ENCODE data around the gene LINGO1.
A peak's percentile ranks its signal among the peaks of the same experiment; 100 is the strongest.

Gene LINGO1

GRCh38 chr15:77613814-77614213, 18.9 kb downstream of the LINGO1 start:
- no peak for DNase-seq

GRCh38 chr15:77612958-77613601, 19.6 kb downstream of the LINGO1 start:
- no peak for DNase-seq

GRCh38 chr15:77611767-77612166, 20.9 kb downstream of the LINGO1 start:
- no peak for DNase-seq

GRCh38 chr15:77610731-77611130, 22.0 kb downstream of the LINGO1 start:
- DNase-seq, result no peak

DNA sequence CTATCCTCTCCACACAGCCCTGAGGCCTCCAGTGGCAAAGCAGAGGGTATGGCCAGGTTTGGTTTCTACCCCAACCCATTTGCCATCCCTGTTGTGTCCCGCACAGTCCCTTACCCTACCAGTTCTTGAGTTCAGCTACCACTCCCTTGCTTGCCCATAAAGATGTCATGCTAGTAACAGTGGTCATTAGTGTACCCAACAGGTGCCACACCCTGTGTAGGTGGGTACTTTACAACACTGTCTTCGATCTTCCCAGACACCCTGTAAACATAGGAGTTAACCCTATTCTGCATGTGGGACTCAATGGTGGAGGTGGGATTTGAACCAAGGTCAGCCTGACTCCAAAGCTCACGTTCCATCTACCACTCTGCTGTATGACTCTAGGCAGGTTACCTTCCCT, 23.2 kb downstream of the LINGO1 start:
- no peak for DNase-seq

- DNase-seq, result no peak
Measured at GRCh38 chr15:77608774-77609173, 23.9 kb downstream of the LINGO1 start.

DNA sequence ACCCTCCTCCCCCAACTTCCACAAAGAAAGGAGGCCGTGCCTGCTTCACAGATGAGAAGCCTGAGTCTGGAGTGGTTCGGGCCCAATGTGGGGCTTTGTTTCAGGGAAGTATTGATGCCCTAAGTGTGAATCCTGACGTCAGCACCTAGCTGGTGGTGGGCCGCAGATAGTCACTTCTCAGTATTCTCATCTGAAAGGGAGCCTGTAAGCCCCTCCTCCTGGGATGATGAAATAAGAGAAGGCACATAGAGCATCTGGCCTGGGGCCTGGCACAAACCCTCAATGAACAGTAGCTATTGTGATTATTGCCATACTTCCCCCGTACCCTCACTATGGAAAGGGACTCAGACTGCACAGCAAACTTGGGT, 24.8 kb downstream of the LINGO1 start:
- no peak for DNase-seq

DNA sequence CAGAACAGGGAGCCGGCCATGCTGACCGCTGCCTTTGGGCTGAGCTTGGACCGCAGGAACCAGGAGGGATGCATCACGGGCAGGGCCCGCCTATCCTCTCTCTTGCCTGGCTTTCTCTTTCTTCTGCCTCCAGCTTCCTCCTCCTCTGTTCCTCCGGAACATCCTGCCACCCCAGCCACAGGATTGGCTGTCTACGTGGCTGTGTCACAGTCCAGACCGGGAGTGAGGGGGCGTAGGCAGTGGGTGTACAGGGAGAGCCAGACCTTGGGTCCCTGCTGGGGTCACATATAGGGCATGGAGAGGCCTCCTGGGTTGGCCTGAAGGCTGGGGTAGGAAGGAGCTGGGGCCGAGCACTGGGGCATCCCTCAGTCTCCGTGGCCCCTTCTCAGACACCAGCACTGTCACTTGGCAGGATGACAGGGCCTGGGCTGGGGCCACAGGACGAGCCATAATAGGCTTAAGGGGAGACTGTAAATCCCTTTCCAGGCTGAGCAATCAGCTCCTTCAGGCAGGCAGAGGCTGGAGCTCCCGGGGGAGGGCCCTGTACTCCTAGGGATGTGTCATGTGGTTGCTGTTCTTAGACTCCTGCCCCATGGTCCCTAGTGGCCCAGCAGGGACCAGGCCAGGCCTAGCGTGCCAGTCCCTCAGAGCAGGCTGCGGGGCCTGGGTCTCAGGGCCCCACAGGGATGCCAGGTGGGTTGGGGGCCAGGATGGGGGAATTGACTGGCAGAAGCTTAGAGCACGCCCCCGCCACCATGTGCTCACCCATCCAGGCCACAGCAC, 25.4 kb downstream of the LINGO1 start:
- DNase-seq, result no peak

GRCh38 chr15:77606142-77607034, 26.3 kb downstream of the LINGO1 start:
- no peak for DNase-seq

GRCh38 chr15:77605547-77605946, 27.2 kb downstream of the LINGO1 start:
- DNase-seq, result no peak

DNA sequence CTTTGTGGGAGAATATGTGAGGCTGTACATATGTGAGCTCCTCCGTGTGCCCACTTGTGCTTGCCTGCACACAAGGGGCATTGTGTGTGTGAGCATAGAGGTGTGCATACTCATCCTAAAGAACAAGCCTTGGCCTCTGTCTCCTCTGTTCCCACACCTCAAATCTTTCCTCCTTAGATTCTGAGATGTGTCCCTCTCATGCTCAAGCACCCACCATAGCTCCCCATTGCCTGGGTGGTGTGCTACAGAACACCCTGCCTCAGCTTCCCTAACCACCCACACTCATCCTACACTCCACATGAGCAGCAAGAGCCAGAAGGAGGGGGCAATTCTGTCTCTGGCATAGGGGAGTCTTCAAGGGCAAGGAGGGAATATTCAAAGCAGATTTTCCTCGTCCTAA, 27.7 kb downstream of the LINGO1 start:
- no peak for DNase-seq

- no peak for DNase-seq
Measured at GRCh38 chr15:77603611-77604336, 28.9 kb downstream of the LINGO1 start.

GRCh38 chr15:77602800-77603199, 29.9 kb downstream of the LINGO1 start:
- DNase-seq, result no peak

DNA sequence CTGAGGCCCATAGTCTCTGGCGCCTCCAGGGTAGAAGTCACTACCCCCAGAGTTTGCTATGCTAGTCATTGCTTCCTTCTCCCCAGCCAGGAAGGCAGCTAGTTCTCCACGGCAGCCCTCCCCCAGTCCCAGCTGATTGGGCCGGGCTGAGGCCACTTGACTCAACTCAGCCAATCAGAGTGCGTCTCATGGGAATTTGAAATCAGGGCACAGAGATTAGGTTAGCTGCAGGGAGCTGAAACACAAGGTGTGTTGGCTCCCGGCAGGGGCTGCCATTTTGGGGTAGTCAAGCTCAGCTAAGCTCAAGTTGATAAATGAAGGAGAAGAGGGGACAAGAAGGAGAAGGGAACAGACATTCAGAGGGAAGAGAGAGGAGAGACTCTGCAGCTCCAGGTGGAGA, 32.8 kb downstream of the LINGO1 start:
- peak; percentile 24 for DNase-seq

DNA sequence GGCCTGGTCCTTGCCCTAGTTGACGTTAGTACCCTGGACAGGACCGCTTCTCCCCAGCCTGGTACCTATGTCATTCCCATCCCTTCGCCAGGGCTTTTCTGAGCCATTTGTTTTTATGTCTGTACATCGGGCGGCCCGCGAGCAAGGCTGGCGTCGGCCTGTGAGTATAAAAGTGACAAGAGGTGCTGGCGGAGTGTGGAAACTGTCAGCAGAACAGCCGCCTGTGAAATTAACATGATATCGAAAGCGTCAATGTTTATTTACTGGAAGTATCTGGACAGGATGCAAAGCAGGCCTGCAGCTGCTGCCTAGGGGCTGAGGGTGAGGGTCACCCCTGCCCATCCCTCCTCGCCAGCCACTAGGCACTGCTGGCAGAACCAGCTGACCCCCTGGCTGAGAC, 33.4 kb downstream of the LINGO1 start:
- no peak for DNase-seq

DNA sequence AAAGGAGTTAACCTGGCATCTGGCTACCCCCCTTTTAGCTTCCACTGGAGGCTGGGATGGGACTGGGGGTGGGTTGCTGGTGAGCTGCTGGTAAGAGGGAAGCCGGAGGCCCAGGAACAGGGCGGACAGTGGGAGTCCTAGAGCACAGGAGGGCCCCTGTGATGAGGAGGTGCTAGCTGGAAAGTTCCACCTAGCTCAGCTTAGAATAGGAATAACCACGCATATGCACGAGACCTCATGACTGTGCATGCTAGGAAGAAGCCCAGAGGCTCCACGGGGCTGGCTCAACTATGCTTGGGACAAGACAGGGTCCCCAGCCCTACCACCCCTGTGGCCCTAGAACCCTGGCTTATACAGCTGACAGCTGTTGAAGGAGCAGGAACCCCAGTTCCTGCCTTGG, 34.1 kb downstream of the LINGO1 start:
- DNase-seq, result no peak

DNA sequence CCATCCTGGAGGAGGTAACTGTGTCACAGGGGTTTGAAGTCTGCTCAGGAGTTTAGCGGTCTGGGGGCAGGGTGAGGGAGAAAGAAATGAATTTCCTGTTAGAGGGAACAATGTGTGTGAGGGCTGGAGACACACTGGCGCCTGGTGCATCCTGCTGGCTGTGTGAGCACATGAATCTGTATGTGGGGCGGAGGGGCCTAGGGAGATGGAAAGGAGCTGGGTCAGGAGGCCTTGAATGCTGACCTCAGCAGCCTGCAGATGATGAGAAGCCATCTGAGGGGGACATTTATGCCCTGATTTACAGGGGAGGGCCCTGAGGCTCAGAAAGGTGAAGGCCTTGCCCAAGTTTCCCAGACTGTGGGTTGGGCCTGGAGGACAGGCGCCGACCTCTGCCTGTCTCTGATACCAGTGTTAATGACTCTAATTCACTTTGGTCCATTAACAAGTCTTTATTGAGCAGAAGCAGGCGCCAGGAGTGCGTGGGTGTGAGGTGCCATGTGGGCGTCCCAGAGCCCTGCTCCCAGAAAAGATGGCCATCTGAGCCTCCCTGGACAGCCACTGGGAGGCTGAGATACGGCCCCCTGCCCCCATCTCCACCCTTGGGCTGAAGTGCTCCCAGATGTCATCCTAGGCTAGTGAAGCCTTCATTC, 34.8 kb downstream of the LINGO1 start:
- DNase-seq, result no peak

DNA sequence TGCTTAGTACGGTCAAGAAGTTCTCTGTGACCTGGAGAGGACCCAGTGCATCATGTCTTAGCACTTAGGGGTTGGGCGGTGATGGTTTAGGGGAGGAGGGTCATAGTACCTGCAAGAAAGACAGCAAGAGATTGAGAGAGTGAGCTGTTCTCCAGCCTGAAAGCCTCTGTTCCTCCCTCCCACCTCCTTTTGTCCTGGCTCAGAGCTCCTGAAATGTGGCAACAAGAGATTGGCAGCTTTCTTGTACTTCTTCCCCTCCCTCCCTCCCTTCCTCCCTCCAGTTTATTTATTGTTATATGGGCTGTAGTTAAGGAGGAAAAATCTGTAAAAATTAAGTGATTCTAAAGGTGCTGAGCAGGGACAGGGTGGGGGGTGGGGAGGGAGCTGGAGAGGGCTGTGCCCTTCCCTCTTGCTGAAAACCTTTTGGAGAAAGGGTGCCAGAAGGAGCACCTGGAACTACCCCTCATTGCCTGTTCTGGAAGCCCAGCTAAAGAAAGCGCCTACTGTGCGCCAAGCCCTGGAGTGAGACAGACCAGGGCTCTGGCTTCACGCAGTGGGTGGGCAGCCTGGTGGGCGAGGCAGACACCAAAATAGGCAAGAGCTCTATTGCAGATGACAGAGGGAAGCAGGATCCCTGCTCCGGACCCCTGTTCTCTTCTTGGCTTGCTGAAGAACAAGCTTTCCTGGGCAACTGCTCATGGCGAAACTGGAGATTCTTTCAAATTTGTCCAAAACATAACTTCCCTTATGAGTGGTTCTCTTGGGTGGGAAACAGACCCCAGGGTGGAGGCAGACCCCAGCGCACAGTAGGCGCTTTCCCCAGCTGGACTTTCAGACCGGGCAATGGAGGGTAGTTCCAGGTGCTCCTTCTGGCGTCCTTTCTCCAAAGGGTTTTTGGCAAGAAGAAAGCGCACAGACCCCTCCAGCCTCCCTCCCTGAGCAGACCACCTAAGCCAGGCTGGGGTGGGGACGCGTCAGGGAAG, 35.6 kb downstream of the LINGO1 start:
- no peak for DNase-seq

DNA sequence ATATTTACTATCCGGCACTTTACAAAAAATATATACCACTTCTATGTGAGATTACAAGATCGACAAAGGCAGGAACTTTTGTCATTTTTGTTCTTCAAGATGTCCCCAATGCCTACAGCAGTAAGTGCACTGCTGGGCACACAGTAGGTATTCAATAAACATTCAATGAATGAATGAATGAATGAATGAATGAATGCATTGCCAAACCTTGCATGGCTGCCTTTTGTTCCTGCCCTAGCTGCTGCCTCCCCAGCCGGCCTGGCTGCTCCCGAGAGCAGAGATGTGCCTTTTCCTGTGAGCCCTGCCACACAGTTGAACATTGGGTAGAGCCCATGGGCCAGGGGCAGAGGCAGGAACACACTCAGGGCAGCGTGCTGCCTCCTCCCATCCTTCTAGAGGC, 37.5 kb downstream of the LINGO1 start:
- DNase-seq, result no peak

DNA sequence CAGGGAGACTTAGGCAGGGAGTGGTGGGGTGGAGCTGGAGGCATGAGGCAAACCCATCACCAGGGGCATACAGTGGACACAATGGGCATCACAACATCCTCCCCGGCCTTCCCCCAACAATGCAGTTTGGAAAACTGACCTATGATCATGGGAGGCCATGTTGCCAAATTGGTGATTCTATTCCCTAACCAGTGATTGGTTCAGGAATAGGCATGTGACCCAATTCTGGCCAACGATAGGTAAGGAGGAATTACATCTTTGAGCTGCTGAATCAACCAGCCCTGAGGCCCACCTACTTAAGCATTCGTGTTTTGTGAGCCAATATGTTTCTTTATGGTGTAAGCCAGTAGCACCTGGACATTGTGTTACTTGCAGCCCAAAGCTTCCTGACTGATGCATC, 40.0 kb downstream of the LINGO1 start:
- no peak for DNase-seq

DNA sequence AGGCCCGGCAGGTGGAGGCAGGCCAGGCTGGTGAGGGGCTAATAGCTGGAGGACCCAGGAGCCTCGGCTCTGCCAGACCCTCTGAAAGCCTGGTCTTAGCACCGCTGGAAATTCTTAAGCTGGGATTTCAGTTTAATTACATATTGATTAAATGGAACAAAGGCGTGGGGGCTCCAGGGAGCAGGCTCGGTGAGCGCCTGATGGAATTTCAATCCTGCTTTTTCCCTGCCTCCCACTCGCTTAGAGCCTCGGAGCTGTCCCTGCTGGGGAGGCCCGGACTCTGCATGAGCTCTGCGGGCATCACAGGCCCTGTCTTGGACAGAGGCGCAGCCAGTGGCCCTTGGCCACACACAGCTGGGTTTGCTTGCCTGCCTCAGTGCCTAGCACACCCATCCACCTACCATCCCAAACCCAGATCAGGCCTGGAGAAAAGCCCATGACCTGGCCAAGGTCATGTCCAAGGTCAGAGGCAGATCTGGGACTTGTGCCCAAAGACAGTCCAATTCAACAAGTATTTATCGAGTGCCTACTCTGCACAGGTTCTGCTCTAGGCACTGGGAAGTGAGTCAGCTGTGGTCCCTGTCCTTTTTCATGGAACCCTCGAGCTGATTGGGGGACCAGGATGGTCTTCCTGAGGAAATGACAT, 40.6 kb downstream of the LINGO1 start:
- DNase-seq, result no peak

All from DMS53 (cell line).